HG02981 (cell line): ENCODE data around the gene PRSS53.
"Not testable (repeated sequence)": the region's sequence is repeated elsewhere in the genome, so short reads cannot be mapped to it uniquely, and the experiment has no call there.

Experiments
- ATAC-seq: cut with Tn5 transposase; IDR thresholded peaks from one replicate; pipeline ENCODE4 v1.9.1; 2021; ENCODE audit warnings: mild to moderate bottlenecking, moderate library complexity; ENCODE audit not compliant: unreplicated experiment

The PRSS53 gene

GRCh38 chr16:31088459-31089183 is at the start of gene PRSS53:
TSS of gene PRSS53 (minus strand) at chr16:31088943. CDS start at chr16:31088809, 134 bp downstream.
- no peak for ATAC-seq

- ATAC-seq: not testable (repeated sequence)
These were observed 48.2 kb upstream of the PRSS53 start for GRCh38 chr16:31136822-31137499.

- no peak for ATAC-seq
These were observed 47.5 kb upstream of the PRSS53 start for GRCh38 chr16:31136287-31136662.

GRCh38 chr16:31135535-31136286 is 47.0 kb upstream of the PRSS53 start, which contains the start of gene PRSS8:
TSS of gene PRSS8 (minus strand) at chr16:31135727. CDS start at chr16:31135498, 229 bp downstream.
- ATAC-seq: no peak

- no peak for ATAC-seq
These were observed 46.1 kb upstream of the PRSS53 start for GRCh38 chr16:31134625-31135534.

- no peak for ATAC-seq
These were observed 45.4 kb upstream of the PRSS53 start for GRCh38 chr16:31134091-31134571.

GRCh38 chr16:31133046-31133501 is 44.3 kb upstream of the PRSS53 start:
- no peak for ATAC-seq

- ATAC-seq: no peak
These were observed 43.7 kb upstream of the PRSS53 start for GRCh38 chr16:31132303-31132979.

GRCh38 chr16:31131841-31132271 is 43.1 kb upstream of the PRSS53 start:
- ATAC-seq: no peak

GRCh38 chr16:31131416-31131815 is 42.7 kb upstream of the PRSS53 start:
- no peak for ATAC-seq

- no peak for ATAC-seq
These were observed 42.2 kb upstream of the PRSS53 start for GRCh38 chr16:31130899-31131298.

- ATAC-seq: no peak
These were observed 41.7 kb upstream of the PRSS53 start for GRCh38 chr16:31130336-31130891.

- ATAC-seq: no peak
These were observed 41.0 kb upstream of the PRSS53 start for GRCh38 chr16:31129568-31130335.

GRCh38 chr16:31128711-31129567 is 40.2 kb upstream of the PRSS53 start:
- ATAC-seq: no peak

GRCh38 chr16:31127182-31127581 is 38.4 kb upstream of the PRSS53 start:
- no peak for ATAC-seq

- no peak for ATAC-seq
These were observed 37.1 kb upstream of the PRSS53 start for GRCh38 chr16:31125844-31126243.

GRCh38 chr16:31120129-31120528 is 31.4 kb upstream of the PRSS53 start:
- ATAC-seq: no peak
